Psoas muscle (tissue), 8 donors: ENCODE results near the gene GBA3. TPM values are rescaled to one million over a fixed set of nuclear protein-coding genes. Genes with fewer than 3 reads are reported as not detected.

Source experiments
- ATAC-seq, 4 donors: fragments of 200-7000 bp; cut with Tn5 transposase; one replicate each; pipeline ENCODE4 v1.9.1; 2020; ENCODE audit warnings: moderate library complexity in 3 of 4, mild to moderate bottlenecking in 2 of 4
- DNase-seq, 2 donors: peaks; one replicate each; pipeline ENCODE4 v3.0.0-alpha.2; 2020
- H3K27ac ChIP-seq: fragments of 200-600 bp; one replicate; pipeline ENCODE4 v1.8.0; 2022
- H3K27me3 ChIP-seq, 3 donors: fragments of 200-600 bp in 1 of 3; one replicate each; pipeline versions ENCODE4 v1.6.1 to v1.8.0; 2013 to 2022; ENCODE audit warnings: low read length in 2 of 3, mild to moderate bottlenecking in 2 of 3, moderate library complexity in 1 of 3; ENCODE audit not compliant: insufficient read depth in 3 of 3
- H3K36me3 ChIP-seq, 2 donors: fragments of 200-600 bp in 1 of 2; one replicate each; pipeline versions ENCODE4 v1.6.1 to v1.8.0; 2013 to 2022; ENCODE audit warnings: low read depth in 1 of 2, mild to moderate bottlenecking in 1 of 2, moderate library complexity in 1 of 2; ENCODE audit not compliant: insufficient read depth in 1 of 2
- H3K4me1 ChIP-seq: fragments of 200-600 bp; one replicate; pipeline ENCODE4 v1.8.0; 2022
- H3K4me3 ChIP-seq: fragments of 200-600 bp; one replicate; pipeline ENCODE4 v1.8.0; 2022; ENCODE audit warnings: mild to moderate bottlenecking
- H3K9me3 ChIP-seq: fragments of 200-600 bp; one replicate; pipeline ENCODE4 v1.8.0; 2022
- CTCF ChIP-seq: fragments of 200-600 bp; IDR thresholded peaks from one replicate; pipeline ENCODE4 v1.8.0; 2022; ENCODE audit warnings: antibody characterized with exemption
- WGBS, 3 donors: extraction: QIAGEN DNeasy Blood & Tissue Kit; methylation state at CpG; one replicate each; pipeline versions ENCODE4 v1.1.6 to v1.1.7; 2013; 5-methylcytosine and 5-hydroxymethylcytosine counted together
- intact Hi-C, 2 donors: fragments of 100-400 bp; cut with DNase I; formaldehyde crosslinking; loops; one replicate each; pipeline versions ENCODE4 v1.11.0 to v1.14.2; 2022
- polyA plus RNA-seq, 3 donors: library from polyadenylated mRNA; stranded (reverse); fragments of 200-250 nt; gene quantifications; one replicate each; pipeline ENCODE4 v1.2.3, GENCODE V29; 2013
- total RNA-seq, 4 donors: library from RNA; stranded (reverse); fragmentation: NEBNext Ultra II Directional in 2 of 4; extraction: Animal tissue kit (Norgen Biotek cat#: 25700) in 2 of 4; gene quantifications; one replicate each; pipeline versions ENCODE4 v1.2.1 to v1.2.4, GENCODE V29; 2021 to 2023
- donor health status: healthy with polysubstance abuse.
- donor health status: DM: no; HTN: no; CAD: no; lungs with moderate emphysema.
- donor health status: Bipolar disorder and iron deficiency.
- donor health status: healthy.
- donor health status: DM: yes; HTN: yes; CAD: no.
- donor health status: DM: no; HTN: no; CAD: no.
- donor health status: DM: no; HTN: no; CAD: no.
- donor health status: DM: yes; HTN: yes; CAD: no.

The GBA3 gene
- total and polyA plus RNA-seq, 7 donors, result 0.04 to 0.23 TPM; not detected in 5

DNA sequence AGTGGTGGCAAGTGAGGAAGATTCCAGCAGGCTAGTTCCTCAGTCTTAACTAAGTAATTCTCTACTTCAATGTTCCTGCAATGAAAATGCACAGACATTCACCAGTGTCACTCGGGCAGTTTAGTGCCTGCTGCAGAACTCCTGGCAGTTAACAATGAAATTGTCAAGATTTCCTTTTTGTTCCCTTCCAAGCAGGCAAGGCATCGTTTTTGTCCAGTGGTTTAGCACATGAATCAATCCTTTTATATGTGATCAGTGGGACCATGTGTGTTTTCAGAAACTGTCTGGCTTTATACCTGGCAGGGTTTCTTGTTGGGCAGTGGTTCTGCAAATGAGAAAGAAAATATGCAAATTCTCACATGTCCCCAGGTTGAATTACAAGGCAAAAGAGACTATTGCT is 122.2 kb downstream of the GBA3 start:
- no peak overlapping the region for H3K27ac ChIP-seq
- peaks cover 0 to 4% (median 0%) of the 10 kb centered on the region in 3 donors for H3K27me3 ChIP-seq
- H3K9me3 ChIP-seq, result no peaks in the 10 kb centered on the region
- no peaks in the 10 kb centered on the region for H3K4me1 ChIP-seq
- TF ChIP-seq CTCF, result no peak
- no peak overlapping the region for H3K4me3 ChIP-seq
- ATAC-seq (no peak), DNase-seq (no peak)
- H3K36me3 ChIP-seq, result no peaks in the 10 kb centered on the region
- WGBS, 3 donors, result 31 to 43% (median 31%) methylated on average over 2 of the region's 2 CpGs
- intact Hi-C loops, result no loop called here

GRCh38 chr4:22824091-22824490 is 131.4 kb downstream of the GBA3 start:
- no peaks in the 10 kb centered on the region for H3K9me3 ChIP-seq
- intact Hi-C loops, result no loop called here
- DNase-seq (no peak), ATAC-seq (no peak)
- H3K4me1 ChIP-seq, result no peaks in the 10 kb centered on the region
- no peak for TF ChIP-seq CTCF
- H3K4me3 ChIP-seq, result no peak overlapping the region
- H3K36me3 ChIP-seq, result no peaks in the 10 kb centered on the region
- WGBS, 3 donors, result 87 to 90% (median 89%) methylated on average over 6 of the region's 6 CpGs
- no peak overlapping the region for H3K27ac ChIP-seq
- H3K27me3 ChIP-seq, result no peaks in the 10 kb centered on the region

- ATAC-seq, result no peak
- Histone ChIP-seq H3K4me3 (no peak overlapping the region), H3K9me3 (no peaks in the 10 kb centered on the region), H3K36me3 (no peaks in the 10 kb centered on the region), H3K27me3 (no peaks in the 10 kb centered on the region), H3K4me1 (no peaks in the 10 kb centered on the region), H3K27ac (no peak overlapping the region)
- no peak for TF ChIP-seq CTCF
- intact Hi-C loops, result no loop called here
- DNase-seq, result no peak
- 64 to 65% (median 65%) methylated on average over 5 of the region's 5 CpGs for WGBS, 3 donors
These were observed 149.8 kb downstream of the GBA3 start for GRCh38 chr4:22842360-22843018.

DNA sequence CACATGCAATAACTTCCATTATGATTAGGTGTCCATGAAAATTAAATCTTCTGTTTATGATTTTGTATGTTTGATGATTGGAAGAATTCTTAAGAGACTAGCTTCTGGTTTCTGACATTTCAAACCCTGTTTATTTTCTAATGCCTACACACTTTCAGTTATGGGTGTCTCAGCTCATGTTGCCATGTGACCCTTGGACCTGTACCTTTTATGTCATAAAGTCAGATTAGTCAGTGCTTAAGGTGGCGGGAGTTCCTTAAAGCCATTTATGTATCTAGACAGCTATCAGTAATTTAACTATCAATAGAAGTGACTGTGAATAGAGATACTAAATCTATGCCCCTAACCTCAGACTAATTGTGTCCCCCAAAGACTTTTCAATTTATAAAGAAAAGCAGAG is 155.6 kb downstream of the GBA3 start:
- no peak for TF ChIP-seq CTCF

GRCh38 chr4:22850055-22850454 is 157.3 kb downstream of the GBA3 start:
- intact Hi-C loops, result no loop called here
- no peak for ATAC-seq

More for the DNA sequence above, 155.6 kb downstream of the GBA3 start:
- 0 to 94% (median 76%) methylated on average over 1 of the region's 1 CpG for WGBS, 3 donors
- ATAC-seq, result no peak
- Histone ChIP-seq H3K36me3 (no peaks in the 10 kb centered on the region), H3K27ac (no peak overlapping the region), H3K9me3 (no peaks in the 10 kb centered on the region), H3K4me3 (no peak overlapping the region), H3K27me3 (no peaks in the 10 kb centered on the region), H3K4me1 (no peaks in the 10 kb centered on the region)
- intact Hi-C loops, result no loop called here
- DNase-seq, result no peak

More at GRCh38 chr4:22850055-22850454, 157.3 kb downstream of the GBA3 start:
- Histone ChIP-seq H3K9me3 (no peaks in the 10 kb centered on the region), H3K36me3 (no peaks in the 10 kb centered on the region), H3K27me3 (peaks cover 0 to 2% (median 0%) of the 10 kb centered on the region in 3 donors), H3K27ac (no peak overlapping the region), H3K4me3 (no peak overlapping the region), H3K4me1 (no peaks in the 10 kb centered on the region)
- no peak for DNase-seq
- no peak for TF ChIP-seq CTCF
